HS-5 (cell line): ENCODE results near the gene TMBIM1.

Experiments
- DNase-seq: peaks from one replicate; pipeline ENCODE4 v3.0.0-alpha.2; 2012; ENCODE audit warnings: low read depth

The TMBIM1 gene

GRCh38 chr2:218292048-218293014, at the start of gene TMBIM1:
Gene TMBIM1 (minus strand): TSS chr2:218292503. CDS start chr2:218282141, 10,362 bp downstream.
- DNase-seq: no peak

GRCh38 chr2:218341381-218341780, 49.1 kb upstream of the TMBIM1 start:
- no peak for DNase-seq

- DNase-seq: no peak
These were observed 48.4 kb upstream of the TMBIM1 start for GRCh38 chr2:218340656-218341055.

- no peak for DNase-seq
These were observed 42.2 kb upstream of the TMBIM1 start for GRCh38 chr2:218334531-218334930.

GRCh38 chr2:218332920-218333645, 40.8 kb upstream of the TMBIM1 start:
- no peak for DNase-seq

- DNase-seq: no peak
These were observed 40.0 kb upstream of the TMBIM1 start for GRCh38 chr2:218332288-218332687.

- no peak for DNase-seq
These were observed 39.4 kb upstream of the TMBIM1 start for GRCh38 chr2:218331745-218332144.

GRCh38 chr2:218329826-218330593, 37.7 kb upstream of the TMBIM1 start:
- no peak for DNase-seq

GRCh38 chr2:218329027-218329825, 36.9 kb upstream of the TMBIM1 start:
- no peak for DNase-seq

GRCh38 chr2:218328294-218328693, 36.0 kb upstream of the TMBIM1 start:
- no peak for DNase-seq

- DNase-seq: no peak
These were observed 35.3 kb upstream of the TMBIM1 start for GRCh38 chr2:218327451-218328210.

GRCh38 chr2:218326315-218326714, 34.0 kb upstream of the TMBIM1 start:
- DNase-seq: no peak

- DNase-seq: no peak
These were observed 33.4 kb upstream of the TMBIM1 start for GRCh38 chr2:218325566-218326160.

GRCh38 chr2:218323526-218324472, 31.5 kb upstream of the TMBIM1 start:
- no peak for DNase-seq

GRCh38 chr2:218322768-218323525, 30.6 kb upstream of the TMBIM1 start:
- peak; percentile 25 for DNase-seq

- DNase-seq: no peak
These were observed 28.5 kb upstream of the TMBIM1 start for GRCh38 chr2:218320704-218321336.

GRCh38 chr2:218319813-218320365, 27.6 kb upstream of the TMBIM1 start:
- no peak for DNase-seq
